Astrocyte of the cerebellum (primary cell): ENCODE data around the gene ZNF536.

Experiments
- DNase-seq: peaks from one replicate; pipeline ENCODE4 v3.0.0-alpha.2; 2011; ENCODE audit warnings: low read depth
- H3K4me3 ChIP-seq: 2 replicates; pipeline ENCODE4 v1.5.1; 2011; ENCODE audit warnings: mild to moderate bottlenecking, low read depth, low read length, moderate library complexity
- CTCF ChIP-seq: IDR thresholded peaks from 2 replicates; pipeline ENCODE4 v1.5.1; 2012; ENCODE audit warnings: low read length, low read depth, moderate library complexity, mild to moderate bottlenecking; ENCODE audit errors: missing control alignments
- in situ Hi-C: cut with HindIII; loops from 2 replicates; pipeline ENCODE4 v1.10.0; 2017; ENCODE audit warnings: low sequenced_read_pairs

The ZNF536 gene

GRCh38 chr19:30421571-30421970 lies 49.4 kb downstream of the ZNF536 start:
- TF ChIP-seq CTCF = no peak
- in situ Hi-C loops = no loop called here
- H3K4me3 ChIP-seq = no peak overlapping the region
- no peak for DNase-seq

- no peak for TF ChIP-seq CTCF
- in situ Hi-C loops = no loop called here
- no peak overlapping the region for H3K4me3 ChIP-seq
- no peak for DNase-seq
These were observed 51.3 kb downstream of the ZNF536 start for GRCh38 chr19:30423481-30423880.

GRCh38 chr19:30425885-30426838 lies 54.0 kb downstream of the ZNF536 start:
- no peak overlapping the region for H3K4me3 ChIP-seq
- in situ Hi-C loops = no loop called here
- DNase-seq = no peak
- no peak for TF ChIP-seq CTCF

- TF ChIP-seq CTCF = no peak
- no peak overlapping the region for H3K4me3 ChIP-seq
- in situ Hi-C loops = no loop called here
- DNase-seq = no peak
These were observed 54.7 kb downstream of the ZNF536 start for GRCh38 chr19:30426864-30427263.

- DNase-seq = no peak
- no peak for TF ChIP-seq CTCF
- in situ Hi-C loops = no loop called here
- no peak overlapping the region for H3K4me3 ChIP-seq
These were observed 56.0 kb downstream of the ZNF536 start for GRCh38 chr19:30428092-30428680.

GRCh38 chr19:30428844-30429243 lies 56.7 kb downstream of the ZNF536 start:
- no peak overlapping the region for H3K4me3 ChIP-seq
- DNase-seq = no peak
- no peak for TF ChIP-seq CTCF
- in situ Hi-C loops = no loop called here
